ENCODE measurements around the gene MYH9.

MYH9 gene

DNA sequence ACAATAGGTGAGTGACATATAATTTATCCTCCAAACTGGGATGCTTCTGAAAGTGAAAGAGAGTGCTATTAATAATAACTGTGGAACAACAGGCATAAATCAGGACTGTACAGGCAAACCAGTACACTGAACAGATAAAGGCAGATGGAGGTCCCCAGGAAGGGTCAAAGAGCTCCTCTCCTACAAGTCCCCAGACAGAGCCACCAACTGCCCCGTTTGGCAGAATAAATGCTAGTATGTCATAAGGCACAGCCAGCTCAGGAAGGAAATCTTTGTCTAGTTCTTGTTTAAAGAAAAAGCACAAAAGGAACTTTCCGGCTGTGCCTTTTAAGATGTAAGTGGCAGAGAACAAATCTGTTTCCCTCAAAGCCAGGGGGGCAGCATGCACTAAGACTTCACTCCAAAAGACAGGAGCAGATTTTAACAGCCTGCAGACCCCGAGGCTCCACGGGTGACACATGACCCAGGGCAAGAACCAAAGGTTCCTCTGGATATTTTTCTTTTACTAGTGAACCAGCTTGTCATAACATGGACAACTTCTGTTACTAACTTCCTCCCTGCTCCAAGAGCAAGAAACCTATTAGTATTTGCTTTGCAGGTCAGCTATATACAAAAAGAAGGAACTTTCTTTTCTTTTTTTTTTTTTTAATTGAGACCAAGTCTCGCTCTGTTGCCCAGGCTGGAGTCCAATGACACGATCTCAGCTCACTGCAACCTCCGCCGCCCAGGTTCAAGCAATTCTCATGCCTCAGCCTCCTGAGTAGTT lies 50.2 kb downstream of the MYH9 start:
- ChIA-PET POLR2A (no interaction called here), CTCF (no interaction called here)
- DNase-seq (ENCODE audit: extremely low spot score): no peak
- TF ChIP-seq FOXA1 (IDR thresholded peaks at IDR 0.05) (no peak), L3MBTL2 (conservative IDR thresholded peaks at IDR 0.05) (no peak), FOXM1 (IDR thresholded peaks at IDR 0.05; ENCODE audit: borderline replicate concordance) (no peak), CTBP1 (IDR thresholded peaks at IDR 0.05; ENCODE audit: borderline replicate concordance) (no peak), ARNT (IDR thresholded peaks at IDR 0.05) (no peak), HDGF (IDR thresholded peaks at IDR 0.05; ENCODE audit: borderline replicate concordance) (no peak), FOXK2 (IDR thresholded peaks at IDR 0.05) (no peak), BHLHE40 (IDR thresholded peaks at IDR 0.05; ENCODE audit: borderline replicate concordance) (no peak), SP1 (IDR thresholded peaks at IDR 0.05) (no peak)
- TF ChIP-seq, protein P1, sequence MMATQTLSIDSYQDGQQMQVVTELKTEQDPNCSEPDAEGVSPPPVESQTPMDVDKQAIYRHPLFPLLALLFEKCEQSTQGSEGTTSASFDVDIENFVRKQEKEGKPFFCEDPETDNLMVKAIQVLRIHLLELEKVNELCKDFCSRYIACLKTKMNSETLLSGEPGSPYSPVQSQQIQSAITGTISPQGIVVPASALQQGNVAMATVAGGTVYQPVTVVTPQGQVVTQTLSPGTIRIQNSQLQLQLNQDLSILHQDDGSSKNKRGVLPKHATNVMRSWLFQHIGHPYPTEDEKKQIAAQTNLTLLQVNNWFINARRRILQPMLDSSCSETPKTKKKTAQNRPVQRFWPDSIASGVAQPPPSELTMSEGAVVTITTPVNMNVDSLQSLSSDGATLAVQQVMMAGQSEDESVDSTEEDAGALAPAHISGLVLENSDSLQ (IDR thresholded peaks at IDR 0.05): no peak

DNA sequence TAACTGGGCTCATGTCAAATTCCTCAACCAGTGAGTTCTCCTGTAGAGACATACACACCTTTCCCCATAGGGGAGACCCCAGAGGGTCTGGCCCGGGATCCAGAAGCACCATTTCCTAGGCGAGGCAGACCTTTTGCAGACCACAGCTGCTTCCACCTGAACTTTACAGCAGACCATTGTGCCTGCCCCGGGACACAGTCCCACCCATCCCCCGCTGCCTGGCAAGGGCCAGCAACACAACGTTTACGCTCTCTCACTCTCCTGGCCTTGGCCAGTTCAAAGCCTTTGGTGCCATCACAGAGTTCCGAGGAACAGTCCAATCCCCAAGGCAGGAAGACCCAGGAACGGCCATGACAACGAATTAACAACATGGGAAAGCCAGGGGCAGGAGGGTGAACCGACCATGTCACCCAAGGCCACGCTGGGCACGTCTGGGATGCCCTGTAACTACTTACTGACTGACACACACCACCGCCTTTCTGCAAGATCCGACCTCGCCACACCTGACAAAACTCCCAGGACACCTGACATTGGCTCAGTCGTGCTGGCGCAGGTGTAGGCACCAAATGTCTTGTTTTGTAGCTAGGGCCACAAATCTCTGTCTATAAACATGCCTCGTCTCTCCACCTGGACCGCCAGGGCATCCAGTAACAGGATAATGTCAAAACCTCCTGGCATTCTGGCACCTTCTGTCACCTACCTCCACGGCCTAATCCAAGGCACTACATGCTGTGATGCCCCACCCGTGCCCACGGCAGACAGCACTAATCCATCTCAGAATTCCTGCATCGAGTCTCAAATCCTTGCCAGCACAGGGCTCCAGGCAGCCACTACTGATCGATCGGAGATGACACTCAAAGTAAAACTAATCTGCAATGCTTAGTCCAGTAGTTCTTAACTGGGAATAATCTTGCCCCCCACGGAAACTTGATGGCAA lies 51.3 kb downstream of the MYH9 start:
- POLR2A ChIA-PET: no interaction called here
- DNase-seq (ENCODE audit: extremely low spot score): no peak
- CTCF ChIA-PET: no interaction called here
- TF ChIP-seq SP1 (IDR thresholded peaks at IDR 0.05) (no peak), BHLHE40 (IDR thresholded peaks at IDR 0.05; ENCODE audit: borderline replicate concordance) (no peak), ELF4 (IDR thresholded peaks at IDR 0.05) (no peak), ZNF384 (IDR thresholded peaks at IDR 0.05) (no peak), FOXM1 (IDR thresholded peaks at IDR 0.05; ENCODE audit: borderline replicate concordance) (no peak), FOXK2 (IDR thresholded peaks at IDR 0.05) (no peak), ARNT (IDR thresholded peaks at IDR 0.05) (no peak), TARDBP (IDR thresholded peaks at IDR 0.05) (no peak)

DNA sequence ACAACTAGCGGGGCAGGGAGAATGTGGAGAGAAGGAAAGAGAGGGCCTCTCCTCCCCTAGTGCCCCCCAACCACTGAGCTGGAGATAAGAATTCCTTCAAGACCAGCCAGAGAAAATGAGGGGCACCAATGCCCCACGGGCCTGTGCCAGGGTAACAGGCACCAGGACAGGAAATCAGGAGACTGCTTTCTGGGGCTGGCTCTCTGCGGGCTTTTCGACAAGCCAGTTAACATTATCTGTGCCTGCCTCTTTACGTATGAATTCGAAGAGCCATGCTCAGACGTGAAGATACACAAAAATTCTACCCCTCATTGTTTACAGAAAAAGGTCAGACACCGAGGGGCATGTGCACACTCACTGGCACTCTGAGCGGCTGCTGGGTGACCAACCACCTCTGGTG lies 52.1 kb downstream of the MYH9 start:
- TF ChIP-seq FOXK2 (IDR thresholded peaks at IDR 0.05) (no peak), FOXM1 (IDR thresholded peaks at IDR 0.05; ENCODE audit: borderline replicate concordance) (no peak), SUZ12 (IDR thresholded peaks at IDR 0.05) (no peak), SP1 (IDR thresholded peaks at IDR 0.05) (no peak), FOXA1 (IDR thresholded peaks at IDR 0.05) (no peak)
- ChIA-PET POLR2A (no interaction called here), CTCF (no interaction called here)
- no peak for DNase-seq (ENCODE audit: extremely low spot score)

DNA sequence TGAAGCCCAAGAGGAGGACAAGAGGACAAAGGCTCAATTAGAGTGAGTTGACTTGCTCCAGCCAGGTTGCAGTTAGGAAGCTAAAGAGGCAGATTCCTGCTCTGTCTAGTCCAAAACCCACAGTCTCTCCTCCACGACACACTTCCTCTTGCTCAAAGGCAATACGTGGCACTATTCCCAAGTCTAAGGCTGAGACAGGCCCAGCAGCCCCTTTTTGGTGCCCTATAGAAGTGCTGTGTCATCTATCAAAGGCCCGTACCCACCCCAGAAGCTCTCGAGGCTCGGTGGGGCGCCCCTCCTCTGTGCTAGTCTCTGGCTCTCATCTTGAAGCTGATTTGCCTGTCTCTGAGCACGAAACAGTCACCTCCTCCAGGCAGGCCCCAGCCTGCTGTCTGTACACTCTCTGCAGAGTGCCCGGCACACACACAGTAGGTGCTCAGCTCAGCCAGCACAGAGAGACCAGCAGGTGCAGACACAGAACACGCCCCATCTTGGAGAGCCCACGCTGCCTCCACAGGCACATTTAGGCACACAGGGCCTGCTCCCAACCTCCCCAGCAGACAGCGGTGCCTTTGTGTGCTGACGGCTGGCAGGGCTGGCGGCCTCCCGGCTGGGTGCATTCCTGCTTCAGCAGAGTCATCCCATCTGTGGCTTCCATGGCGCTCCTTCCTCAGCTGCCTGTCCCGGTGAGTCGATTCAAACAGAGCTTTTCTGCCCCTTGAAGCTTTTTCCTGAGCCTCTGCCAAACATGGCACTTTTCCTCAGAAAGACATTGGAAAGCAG lies 52.8 kb downstream of the MYH9 start:
- ChIA-PET CTCF (interaction anchor here (1.1 kb wide), 1 partner anchor 152 kb away, joined by 3 read pairs; no protein-coding TSS in a partner anchor), POLR2A (no interaction called here)
- TF ChIP-seq, protein P1 (IDR thresholded peaks at IDR 0.05): no peak
- no peak for TF ChIP-seq L3MBTL2 (conservative IDR thresholded peaks at IDR 0.05)
- no peak for TF ChIP-seq FOXA1 (IDR thresholded peaks at IDR 0.05)
- TF ChIP-seq NFRKB (IDR thresholded peaks at IDR 0.05): no peak
- no peak for TF ChIP-seq FOXK2 (IDR thresholded peaks at IDR 0.05)
- no peak for TF ChIP-seq ELF4 (IDR thresholded peaks at IDR 0.05)
- no peak for TF ChIP-seq CTBP1 (IDR thresholded peaks at IDR 0.05; ENCODE audit: borderline replicate concordance)
- TF ChIP-seq ZNF384 (IDR thresholded peaks at IDR 0.05): no peak
- TF ChIP-seq HDGF (IDR thresholded peaks at IDR 0.05; ENCODE audit: borderline replicate concordance): no peak
- no peak for TF ChIP-seq FOXM1 (IDR thresholded peaks at IDR 0.05; ENCODE audit: borderline replicate concordance)
- TF ChIP-seq SP1 (IDR thresholded peaks at IDR 0.05): no peak
- no peak for TF ChIP-seq SUZ12 (IDR thresholded peaks at IDR 0.05)
- DNase-seq (ENCODE audit: extremely low spot score): no peak

DNA sequence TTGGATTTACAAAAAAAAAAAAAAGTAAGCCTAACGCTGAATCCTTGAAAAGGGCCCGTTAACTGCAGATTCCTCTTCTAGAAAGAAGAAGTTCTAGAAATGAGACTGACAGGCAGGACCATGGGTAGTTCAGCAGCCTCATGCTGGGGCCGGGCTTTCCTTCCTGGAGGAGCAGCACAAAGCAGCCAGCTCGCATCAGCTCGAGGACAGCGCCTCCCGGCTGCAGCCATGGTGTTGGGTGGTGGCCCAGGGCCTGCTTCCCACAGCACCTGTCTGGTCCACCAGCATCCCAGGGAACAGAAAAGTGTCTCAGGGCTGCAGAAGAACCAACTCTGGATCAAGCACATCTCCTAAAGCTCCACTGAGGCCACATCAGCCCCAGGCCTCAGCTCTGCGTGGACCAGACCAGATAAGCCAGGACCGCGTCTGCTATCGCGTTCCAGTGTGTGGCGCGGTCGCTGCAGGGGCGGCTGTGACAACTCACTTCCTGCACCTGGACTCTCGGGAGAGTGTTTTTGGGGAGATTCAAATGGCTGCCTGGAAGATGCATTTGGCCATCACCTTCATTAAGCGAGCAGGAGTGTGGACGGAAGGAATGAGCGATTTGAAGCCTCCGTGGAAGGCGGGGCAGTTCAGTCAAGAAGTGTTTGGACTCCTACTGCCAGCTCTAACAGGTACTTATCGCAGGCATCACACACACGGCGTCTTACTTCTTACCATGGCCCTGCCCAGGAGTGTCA lies 53.5 kb downstream of the MYH9 start:
- no peak for DNase-seq (ENCODE audit: extremely low spot score)
- ChIA-PET POLR2A (no interaction called here), CTCF (interaction anchor here (0.7 to 1.1 kb wide), 2 partner anchors 152 to 1108 kb away, joined by 3 to 4 read pairs; no protein-coding TSS in a partner anchor)

More for the DNA sequence above, 53.5 kb downstream of the MYH9 start:
- TF ChIP-seq FOXA1 (IDR thresholded peaks at IDR 0.05) (no peak), BHLHE40 (IDR thresholded peaks at IDR 0.05; ENCODE audit: borderline replicate concordance) (no peak), LEF1 (IDR thresholded peaks at IDR 0.05; ENCODE audit: borderline replicate concordance) (no peak), ELF4 (IDR thresholded peaks at IDR 0.05) (no peak), L3MBTL2 (conservative IDR thresholded peaks at IDR 0.05) (no peak), FOXK2 (IDR thresholded peaks at IDR 0.05) (no peak), NFRKB (IDR thresholded peaks at IDR 0.05) (no peak), ARNT (IDR thresholded peaks at IDR 0.05) (no peak), FOXM1 (IDR thresholded peaks at IDR 0.05; ENCODE audit: borderline replicate concordance) (no peak), SUZ12 (IDR thresholded peaks at IDR 0.05) (no peak), CTBP1 (IDR thresholded peaks at IDR 0.05; ENCODE audit: borderline replicate concordance) (no peak), ZNF384 (IDR thresholded peaks at IDR 0.05) (no peak), HDGF (IDR thresholded peaks at IDR 0.05; ENCODE audit: borderline replicate concordance) (no peak), SP1 (IDR thresholded peaks at IDR 0.05) (no peak), TARDBP (IDR thresholded peaks at IDR 0.05) (no peak)
- TF ChIP-seq, protein P1 (IDR thresholded peaks at IDR 0.05): no peak

All from HEK293T (cell line).